SK-N-SH (cell line): ENCODE data around the gene PPP1R2B.

Experiments used
- USF1 ChIP-seq: IDR thresholded peaks from 2 replicates; pipeline ENCODE4 v1.4.0; 2012; ENCODE audit warnings: low read depth, borderline replicate concordance
- TF ChIP-seq, protein P1 (sequence below): IDR thresholded peaks from 2 replicates; pipeline ENCODE4 v1.6.1; 2012; ENCODE audit warnings: mild to moderate bottlenecking, low read depth, low read length, moderate library complexity

GRCh38 chr5:156812959-156813358, 37.1 kb upstream of the PPP1R2B start:
- TF ChIP-seq, protein P1, sequence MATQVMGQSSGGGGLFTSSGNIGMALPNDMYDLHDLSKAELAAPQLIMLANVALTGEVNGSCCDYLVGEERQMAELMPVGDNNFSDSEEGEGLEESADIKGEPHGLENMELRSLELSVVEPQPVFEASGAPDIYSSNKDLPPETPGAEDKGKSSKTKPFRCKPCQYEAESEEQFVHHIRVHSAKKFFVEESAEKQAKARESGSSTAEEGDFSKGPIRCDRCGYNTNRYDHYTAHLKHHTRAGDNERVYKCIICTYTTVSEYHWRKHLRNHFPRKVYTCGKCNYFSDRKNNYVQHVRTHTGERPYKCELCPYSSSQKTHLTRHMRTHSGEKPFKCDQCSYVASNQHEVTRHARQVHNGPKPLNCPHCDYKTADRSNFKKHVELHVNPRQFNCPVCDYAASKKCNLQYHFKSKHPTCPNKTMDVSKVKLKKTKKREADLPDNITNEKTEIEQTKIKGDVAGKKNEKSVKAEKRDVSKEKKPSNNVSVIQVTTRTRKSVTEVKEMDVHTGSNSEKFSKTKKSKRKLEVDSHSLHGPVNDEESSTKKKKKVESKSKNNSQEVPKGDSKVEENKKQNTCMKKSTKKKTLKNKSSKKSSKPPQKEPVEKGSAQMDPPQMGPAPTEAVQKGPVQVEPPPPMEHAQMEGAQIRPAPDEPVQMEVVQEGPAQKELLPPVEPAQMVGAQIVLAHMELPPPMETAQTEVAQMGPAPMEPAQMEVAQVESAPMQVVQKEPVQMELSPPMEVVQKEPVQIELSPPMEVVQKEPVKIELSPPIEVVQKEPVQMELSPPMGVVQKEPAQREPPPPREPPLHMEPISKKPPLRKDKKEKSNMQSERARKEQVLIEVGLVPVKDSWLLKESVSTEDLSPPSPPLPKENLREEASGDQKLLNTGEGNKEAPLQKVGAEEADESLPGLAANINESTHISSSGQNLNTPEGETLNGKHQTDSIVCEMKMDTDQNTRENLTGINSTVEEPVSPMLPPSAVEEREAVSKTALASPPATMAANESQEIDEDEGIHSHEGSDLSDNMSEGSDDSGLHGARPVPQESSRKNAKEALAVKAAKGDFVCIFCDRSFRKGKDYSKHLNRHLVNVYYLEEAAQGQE, result no peak
- TF ChIP-seq USF1, result no peak
